ENCODE measurements around the gene MAP3K20.
"Not testable (repeated sequence)": the region's sequence is repeated elsewhere in the genome, so short reads cannot be mapped to it uniquely, and the experiment has no call there.

Gene MAP3K20

GRCh38 chr2:173153301-173153885 is 77.7 kb downstream of the MAP3K20 start:
- no peak for DNase-seq (ENCODE audit: extremely low read depth in 1 of 2, low read depth in 1 of 2)

- no peak for DNase-seq (ENCODE audit: extremely low read depth in 1 of 2, low read depth in 1 of 2)
Measured at GRCh38 chr2:173157676-173158293, 82.1 kb downstream of the MAP3K20 start.

DNA sequence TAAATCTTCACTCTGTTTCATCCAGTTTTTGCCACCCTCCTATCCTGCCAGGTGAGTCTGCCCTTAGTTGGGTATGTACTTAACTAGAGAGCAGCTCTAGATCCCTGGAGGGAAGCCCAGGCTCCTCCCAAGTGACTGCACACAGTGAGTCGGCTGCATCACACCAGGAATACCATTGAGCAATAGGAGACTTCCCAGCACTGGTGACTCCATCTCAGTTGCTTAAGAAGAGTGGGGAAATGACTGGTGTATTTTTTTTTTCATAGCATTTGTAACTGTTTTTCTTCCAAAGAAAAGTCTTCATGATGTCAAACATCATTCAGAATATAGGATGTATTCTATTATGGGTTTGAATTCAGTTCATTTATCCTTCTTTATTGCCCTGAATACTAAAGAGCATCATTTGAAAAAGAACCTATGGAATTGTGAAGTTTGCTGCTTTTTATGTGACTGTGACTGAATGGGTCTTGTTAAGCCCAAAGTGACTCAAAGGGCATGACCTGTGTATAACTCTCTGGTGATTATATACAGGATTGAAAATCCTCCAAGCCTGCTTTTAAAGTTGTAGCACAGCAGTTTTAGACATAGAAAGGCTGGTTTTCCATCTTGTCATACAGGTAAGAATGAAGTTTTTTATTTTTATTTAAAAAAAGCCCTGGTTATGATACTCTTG is 84.3 kb downstream of the MAP3K20 start:
- no peak for DNase-seq (ENCODE audit: extremely low read depth in 1 of 2, low read depth in 1 of 2)

DNA sequence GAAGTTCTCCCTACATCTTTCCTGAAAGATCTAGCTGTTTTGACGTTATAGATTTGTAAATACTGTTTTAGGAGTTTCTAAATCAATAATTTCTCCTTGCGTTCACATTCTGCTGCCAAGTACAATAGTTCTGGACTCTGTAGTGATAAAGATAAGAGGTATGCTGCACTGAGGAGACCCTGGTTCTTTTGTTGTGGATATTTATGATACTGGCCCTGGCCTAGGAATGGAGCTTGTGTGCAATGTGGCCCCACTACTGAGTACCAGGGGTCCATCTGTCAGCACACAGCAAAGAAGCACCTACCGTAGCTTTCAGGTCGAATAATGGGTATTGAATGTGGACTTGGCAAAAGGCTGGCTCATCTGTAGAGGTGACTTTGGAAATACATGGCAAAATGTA is 85.0 kb downstream of the MAP3K20 start:
- no peak for DNase-seq (ENCODE audit: extremely low read depth in 1 of 2, low read depth in 1 of 2)

DNA sequence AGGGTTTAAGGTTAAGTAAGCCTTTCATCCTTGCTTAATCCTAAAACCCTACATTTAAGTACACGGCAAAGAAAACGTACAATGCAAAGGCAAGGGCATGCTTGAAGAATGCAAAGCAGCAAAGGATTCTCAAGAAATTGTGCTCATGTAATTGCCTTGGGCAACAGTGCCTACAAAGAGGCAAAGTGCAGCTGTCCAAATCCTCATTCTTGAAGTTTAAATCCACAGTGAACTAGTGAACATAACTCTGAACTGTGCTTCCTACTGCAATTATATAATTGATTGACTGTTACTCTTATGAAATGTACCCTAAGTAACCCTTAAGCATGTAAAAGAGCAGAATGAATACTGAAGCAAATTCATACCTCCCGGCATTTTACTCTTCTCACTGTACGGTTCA is 85.4 kb downstream of the MAP3K20 start:
- no peak for DNase-seq (ENCODE audit: extremely low read depth in 1 of 2, low read depth in 1 of 2)

- DNase-seq (ENCODE audit: extremely low read depth in 1 of 2, low read depth in 1 of 2): no peak
Measured at GRCh38 chr2:173161507-173161906, 85.9 kb downstream of the MAP3K20 start.

DNA sequence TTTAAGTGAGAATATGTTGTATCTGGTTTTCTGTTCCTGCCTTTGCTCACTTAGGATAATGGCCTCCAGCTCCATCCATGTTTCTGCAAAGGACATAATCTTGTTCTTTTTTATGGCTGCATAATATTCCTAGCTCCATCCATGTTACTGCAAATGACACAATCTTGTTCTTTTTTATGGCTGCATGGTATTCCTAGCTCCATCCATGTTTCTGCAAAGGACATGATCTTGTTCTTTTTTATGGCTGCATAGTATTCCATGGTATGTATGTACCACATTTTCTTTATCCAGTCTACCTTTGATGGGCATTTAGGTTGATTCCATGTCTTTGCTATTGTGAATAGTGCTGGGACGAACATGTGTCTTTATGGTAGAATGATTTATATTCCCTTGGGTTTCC is 87.7 kb downstream of the MAP3K20 start:
- DNase-seq (ENCODE audit: extremely low read depth in 1 of 2, low read depth in 1 of 2): not testable (repeated sequence)

GRCh38 chr2:173164396-173164795 is 88.8 kb downstream of the MAP3K20 start:
- DNase-seq (ENCODE audit: extremely low read depth in 1 of 2, low read depth in 1 of 2): no peak

DNA sequence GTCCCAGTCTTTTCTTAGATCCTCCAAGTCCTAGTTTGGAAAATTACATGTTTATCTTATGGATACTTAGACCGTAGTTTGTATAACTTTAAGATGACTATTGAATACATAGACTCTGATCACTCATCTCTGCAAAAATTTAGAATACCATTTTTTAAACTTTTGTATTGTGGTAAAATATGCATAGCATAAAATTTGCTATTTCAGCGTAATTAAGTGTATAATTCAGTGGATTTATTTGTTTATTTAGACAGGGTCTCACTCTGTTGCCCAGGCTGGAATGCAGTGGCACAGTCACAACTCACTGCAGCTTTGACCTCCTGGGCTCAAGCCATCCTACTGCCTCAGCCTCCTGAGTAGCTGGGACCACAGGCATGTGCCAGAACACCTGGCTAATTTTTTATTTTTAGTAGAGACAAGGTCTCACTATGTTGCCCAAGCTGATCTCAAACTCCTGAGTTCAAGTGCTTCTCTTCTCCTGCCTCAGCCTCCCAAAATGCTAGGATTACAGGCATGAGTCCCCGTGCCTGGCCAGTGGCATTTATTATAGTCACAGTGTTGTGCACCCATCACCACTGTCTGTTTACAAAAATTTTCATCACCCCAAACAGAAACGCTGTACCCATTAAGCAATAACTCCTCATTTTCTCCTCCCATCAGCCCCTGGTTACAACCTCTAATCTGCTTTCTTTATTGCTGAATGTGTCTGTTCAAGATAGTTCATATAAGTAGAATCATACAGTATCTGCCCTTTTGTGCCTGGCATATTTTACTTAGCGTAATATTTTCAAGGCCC is 90.0 kb downstream of the MAP3K20 start:
- DNase-seq (ENCODE audit: extremely low read depth in 1 of 2, low read depth in 1 of 2): no peak

- no peak for DNase-seq (ENCODE audit: extremely low read depth in 1 of 2, low read depth in 1 of 2)
Measured at GRCh38 chr2:173171321-173171720, 95.7 kb downstream of the MAP3K20 start.

GRCh38 chr2:173171924-173172643 is 96.4 kb downstream of the MAP3K20 start:
- no peak for DNase-seq (ENCODE audit: extremely low read depth in 1 of 2, low read depth in 1 of 2)

GRCh38 chr2:173174339-173174738 is 98.7 kb downstream of the MAP3K20 start:
- DNase-seq (ENCODE audit: extremely low read depth in 1 of 2, low read depth in 1 of 2): not testable (repeated sequence)

- DNase-seq (ENCODE audit: extremely low read depth in 1 of 2, low read depth in 1 of 2): no peak
Measured at GRCh38 chr2:173175222-173175621, 99.6 kb downstream of the MAP3K20 start.

GRCh38 chr2:173181982-173182381 is 106.3 kb downstream of the MAP3K20 start:
- no peak for DNase-seq (ENCODE audit: extremely low read depth in 1 of 2, low read depth in 1 of 2)

- no peak for DNase-seq (ENCODE audit: extremely low read depth in 1 of 2, low read depth in 1 of 2)
Measured at GRCh38 chr2:173184031-173185004, 108.7 kb downstream of the MAP3K20 start.

DNA sequence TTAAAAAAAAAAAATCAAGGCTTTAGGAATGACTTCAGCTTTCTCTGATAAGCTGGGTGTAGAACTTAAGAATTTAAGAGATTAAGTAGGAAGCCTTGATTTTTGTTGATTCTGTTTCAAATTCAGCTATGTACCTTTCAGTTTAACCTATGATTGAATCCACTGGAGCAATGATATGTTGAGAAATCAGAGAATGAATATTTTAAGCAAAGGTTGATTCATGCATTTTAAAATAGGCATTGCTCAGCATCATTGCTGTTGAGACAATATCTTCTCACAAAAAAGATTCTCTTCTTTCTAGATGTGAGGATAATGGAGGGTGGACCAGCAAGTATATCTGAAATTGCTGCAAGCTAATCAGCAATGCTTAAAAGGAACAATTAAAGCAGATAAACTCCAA is 109.8 kb downstream of the MAP3K20 start:
- DNase-seq (ENCODE audit: extremely low read depth in 1 of 2, low read depth in 1 of 2): no peak

DNA sequence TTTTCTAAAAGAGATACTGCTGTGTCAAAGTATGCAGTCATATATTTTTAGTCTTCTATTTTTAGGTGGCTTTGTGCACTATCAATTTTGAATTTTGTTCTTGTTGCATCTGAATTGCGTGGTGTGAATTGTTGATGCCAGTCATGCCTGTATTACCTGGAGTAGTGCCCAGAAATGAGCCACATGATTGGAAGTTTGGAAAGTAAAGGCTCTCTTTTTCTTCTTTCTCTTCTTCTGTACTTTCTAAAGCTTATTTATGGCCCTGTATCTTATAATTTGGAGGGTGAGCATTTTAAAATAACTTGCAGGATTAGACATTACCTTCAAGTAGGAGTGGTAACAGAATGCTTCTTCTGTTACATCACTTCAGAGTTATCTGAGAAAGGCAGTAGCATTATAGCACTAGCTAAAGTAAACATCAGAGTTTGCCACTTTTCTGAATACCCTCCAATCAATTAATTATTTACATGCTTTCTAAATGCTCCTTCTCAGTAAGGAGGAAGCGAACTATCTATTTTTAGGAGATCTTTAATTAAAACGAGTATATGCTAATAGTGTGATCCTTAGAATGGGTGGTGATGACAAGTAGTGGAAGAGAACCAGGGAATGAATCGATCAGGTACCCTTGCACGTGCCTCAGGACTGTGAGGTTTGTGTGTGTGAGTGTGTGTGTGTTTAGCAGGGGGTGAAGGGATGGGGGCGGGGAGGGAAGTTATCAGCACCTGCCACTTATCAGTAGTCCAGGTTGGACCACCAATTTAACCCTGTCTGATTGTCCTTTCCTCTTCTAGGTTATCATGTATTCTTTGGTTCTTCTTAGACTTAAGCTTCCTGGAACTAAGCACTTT is 112.5 kb downstream of the MAP3K20 start:
- DNase-seq (ENCODE audit: extremely low read depth in 1 of 2, low read depth in 1 of 2): no peak

DNA sequence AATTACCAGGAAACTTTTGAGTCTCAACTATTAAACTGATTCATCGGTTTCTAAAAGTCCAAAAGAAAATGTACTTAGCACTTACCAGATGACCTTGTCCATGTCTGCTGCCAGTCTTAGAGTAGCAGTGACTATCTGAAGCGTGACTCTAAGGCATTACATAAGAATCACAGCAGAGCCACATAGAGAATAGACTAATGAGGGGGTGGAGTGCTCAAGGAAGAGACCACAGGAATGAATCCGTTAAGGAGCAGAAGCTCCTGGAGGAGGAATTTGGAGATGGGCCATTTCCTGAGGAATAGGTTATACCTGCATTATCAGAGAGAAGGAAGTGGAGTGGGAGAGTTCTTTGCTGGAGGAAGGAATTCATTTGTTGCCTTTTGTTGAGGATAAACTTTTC is 116.0 kb downstream of the MAP3K20 start:
- no peak for DNase-seq (ENCODE audit: extremely low read depth in 1 of 2, low read depth in 1 of 2)

GRCh38 chr2:173192071-173192470 is 116.4 kb downstream of the MAP3K20 start:
- no peak for DNase-seq (ENCODE audit: extremely low read depth in 1 of 2, low read depth in 1 of 2)

All from activated CD8-positive, alpha-beta memory T cell treated with anti-CD3 and anti-CD28 coated beads for 1 hour (primary cell).